CD4-positive, alpha-beta T cell treated with Interleukin-15 for 4 hours (primary cell): ENCODE measurements around the gene PSMA6.
"Not testable (repeated sequence)": the region's sequence is repeated elsewhere in the genome, so short reads cannot be mapped to it uniquely, and the experiment has no call there.

Experiments
- DNase-seq: peaks from one replicate; pipeline ENCODE4 v3.0.0-alpha.2; 2020; ENCODE audit warnings: low spot score

PSMA6 gene

GRCh38 chr14:35320472-35320871, 28.3 kb downstream of the PSMA6 start:
- DNase-seq: no peak

DNA sequence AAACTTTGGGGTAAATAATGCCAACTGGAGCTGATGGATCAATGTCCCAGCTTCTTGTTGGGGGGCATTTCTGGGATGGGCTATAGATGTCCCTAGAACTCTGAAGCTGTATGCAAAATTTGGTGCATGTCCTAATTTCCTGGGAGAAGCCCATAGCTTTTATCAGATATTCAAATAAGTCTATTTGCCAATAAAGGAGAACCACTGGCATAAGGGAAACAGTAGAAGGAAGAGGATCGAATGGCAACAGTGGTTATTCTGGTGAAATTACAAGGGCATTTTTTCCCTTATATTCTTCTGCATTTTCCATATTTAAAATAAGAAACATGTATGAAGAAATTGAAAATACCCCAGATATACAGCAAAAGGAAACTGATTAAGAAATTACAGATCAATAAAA, 34.2 kb downstream of the PSMA6 start:
- DNase-seq: no peak

GRCh38 chr14:35331605-35332516, 39.7 kb downstream of the PSMA6 start:
- DNase-seq: no peak

GRCh38 chr14:35332517-35333263, 40.5 kb downstream of the PSMA6 start:
- peak; percentile 42 for DNase-seq

GRCh38 chr14:35333264-35333730, 41.1 kb downstream of the PSMA6 start:
- DNase-seq: no peak

DNA sequence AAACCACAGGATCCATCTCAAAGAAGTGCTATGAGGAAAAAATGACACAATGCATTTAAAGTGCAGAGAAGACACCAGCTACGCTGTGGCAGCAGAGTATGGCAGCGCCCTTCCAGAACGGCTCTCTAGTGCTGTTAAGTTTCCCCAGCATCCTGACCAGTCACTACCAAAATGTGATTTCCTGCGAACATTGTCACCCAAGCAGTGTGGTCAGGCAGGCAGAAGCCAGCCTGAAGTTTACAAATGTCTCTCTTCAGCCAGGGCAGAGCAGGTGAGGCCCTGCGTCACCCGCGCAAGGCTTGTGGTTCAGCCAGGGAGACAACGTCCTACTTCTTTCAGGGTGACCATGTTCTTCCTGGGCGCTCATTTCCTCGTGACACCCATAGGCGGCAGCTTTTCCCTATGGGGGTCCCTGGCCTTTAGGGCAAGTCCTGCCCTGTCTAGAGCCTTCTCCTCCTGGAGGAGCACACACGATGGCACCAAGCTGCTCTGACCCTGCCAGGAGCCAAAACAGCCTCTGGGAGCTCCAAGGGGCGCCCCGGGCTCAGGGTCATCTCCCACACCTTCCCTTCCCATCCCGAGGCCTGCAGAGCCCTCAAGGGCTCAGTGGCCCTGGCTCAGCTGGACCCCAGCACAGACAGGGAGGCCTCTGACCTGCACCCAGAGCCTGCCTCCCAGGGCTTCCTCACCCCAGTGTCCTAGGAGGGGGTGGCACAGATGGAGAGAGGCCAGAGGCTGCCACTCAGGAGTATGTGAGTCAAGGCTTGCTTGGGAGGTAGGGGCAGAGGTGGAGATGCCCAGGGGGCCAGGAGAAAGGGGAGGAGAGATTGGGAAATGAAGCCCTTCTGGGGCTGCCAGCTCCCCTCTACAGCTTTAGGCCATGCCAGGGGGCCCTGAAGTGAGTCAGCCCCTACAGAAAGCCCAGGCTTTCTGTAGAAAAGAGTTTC, 41.9 kb downstream of the PSMA6 start:
- peak; percentile 21 for DNase-seq

GRCh38 chr14:35335388-35336092, 43.4 kb downstream of the PSMA6 start:
- DNase-seq: no peak

DNA sequence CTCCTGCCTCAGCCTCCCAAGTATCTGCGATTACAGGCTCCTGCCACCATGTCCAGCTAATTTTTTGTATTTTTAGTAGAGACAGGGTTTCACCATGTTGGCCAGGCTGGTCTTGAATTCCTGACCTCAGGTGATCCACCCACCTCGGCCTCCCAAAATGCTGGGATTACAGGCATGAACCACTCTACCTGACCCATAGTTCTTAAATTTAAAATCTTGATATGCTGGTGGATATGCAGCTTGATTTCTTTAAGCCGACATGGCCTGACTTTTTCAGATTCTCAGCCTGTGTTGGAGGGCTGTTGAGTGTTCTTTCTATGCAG, 44.0 kb downstream of the PSMA6 start:
- not testable (repeated sequence) for DNase-seq

DNA sequence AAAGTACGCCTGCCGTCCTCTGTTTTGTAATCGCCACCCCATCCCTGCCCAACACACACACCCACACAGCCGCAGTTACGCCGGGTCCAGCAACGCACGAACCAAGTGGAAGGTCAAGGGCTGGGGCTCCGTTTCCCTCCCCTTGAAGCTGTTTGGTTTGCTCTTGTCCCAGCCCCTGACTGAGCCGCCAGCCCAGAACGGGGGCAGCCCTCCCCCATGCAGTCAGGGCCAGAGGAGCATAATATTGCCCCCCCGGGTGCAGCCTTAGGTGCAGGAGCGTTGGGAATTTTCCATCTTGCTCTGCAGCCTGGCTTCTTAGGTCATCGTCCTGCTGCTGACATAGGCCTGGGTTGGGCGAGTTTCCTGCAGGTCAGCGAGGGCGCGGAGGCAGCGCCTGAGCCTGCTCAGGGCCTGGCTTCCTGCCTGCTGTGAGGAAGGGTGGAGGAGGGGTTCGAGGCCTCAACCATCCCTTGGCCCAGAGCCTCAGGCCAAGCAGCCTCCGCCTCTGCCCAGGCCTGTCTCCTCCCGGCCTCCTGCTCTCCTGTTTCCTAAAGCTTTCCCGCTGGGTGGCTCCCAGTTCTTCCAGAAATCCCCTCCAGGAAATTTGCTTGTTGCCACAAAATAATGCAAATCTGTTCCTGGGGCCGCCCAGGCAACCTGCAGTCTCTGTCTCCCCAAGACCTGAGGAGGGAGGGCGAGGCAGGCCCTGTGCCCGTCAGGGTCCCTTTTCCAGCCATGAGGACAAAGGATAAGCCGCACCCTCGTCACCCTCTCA, 44.5 kb downstream of the PSMA6 start:
- no peak for DNase-seq

GRCh38 chr14:35337269-35338255, 45.4 kb downstream of the PSMA6 start:
- DNase-seq: no peak

GRCh38 chr14:35338731-35339405, 46.7 kb downstream of the PSMA6 start:
- no peak for DNase-seq

DNA sequence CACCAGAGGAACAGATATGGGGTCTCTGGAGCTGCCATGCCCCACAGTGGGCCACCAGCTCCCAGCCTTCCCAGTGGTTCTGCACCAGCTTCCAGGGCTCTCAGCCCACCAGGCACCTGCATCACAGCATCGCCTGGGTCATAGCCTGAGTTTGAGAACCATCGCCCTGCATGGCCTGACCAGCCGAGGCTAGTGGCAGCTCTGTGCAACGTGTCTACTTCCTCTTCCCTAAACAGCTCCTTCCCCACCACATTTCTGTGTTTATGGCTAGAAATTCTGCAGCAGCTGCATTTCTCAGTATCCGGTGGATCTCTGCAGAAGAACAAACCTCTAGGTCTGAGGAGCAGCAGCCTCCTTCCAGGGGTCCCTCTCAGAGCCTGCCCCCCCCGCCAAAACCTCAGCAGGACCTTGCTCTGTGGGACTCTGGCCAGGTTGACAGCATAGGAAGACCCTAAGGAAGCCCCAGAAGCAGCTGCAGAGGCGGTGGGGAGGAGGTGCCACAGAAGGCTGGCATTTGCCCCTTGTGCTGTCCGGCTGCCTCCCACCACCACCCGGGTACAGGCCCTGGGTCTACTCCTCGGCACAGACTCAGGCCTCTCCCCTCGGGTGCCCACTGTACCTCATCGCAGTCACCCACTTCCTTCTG, 47.7 kb downstream of the PSMA6 start:
- DNase-seq: no peak

- DNase-seq: no peak
Observed at GRCh38 chr14:35340616-35341453, 48.7 kb downstream of the PSMA6 start.

DNA sequence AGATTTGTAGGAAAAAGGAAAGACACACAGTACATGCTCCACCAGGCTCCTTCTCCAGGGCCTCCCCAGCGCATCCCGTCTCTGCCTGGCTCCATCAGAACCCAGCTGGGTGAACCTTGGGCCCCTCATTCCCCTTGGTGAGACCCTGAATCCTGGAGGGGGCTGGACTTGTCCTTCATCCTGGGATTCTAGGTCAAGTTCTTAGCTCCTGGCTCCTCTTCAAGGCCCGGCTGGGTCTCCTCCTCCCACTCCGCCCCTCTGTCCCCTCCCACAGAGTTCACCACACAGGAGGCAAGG, 49.2 kb downstream of the PSMA6 start:
- no peak for DNase-seq

DNA sequence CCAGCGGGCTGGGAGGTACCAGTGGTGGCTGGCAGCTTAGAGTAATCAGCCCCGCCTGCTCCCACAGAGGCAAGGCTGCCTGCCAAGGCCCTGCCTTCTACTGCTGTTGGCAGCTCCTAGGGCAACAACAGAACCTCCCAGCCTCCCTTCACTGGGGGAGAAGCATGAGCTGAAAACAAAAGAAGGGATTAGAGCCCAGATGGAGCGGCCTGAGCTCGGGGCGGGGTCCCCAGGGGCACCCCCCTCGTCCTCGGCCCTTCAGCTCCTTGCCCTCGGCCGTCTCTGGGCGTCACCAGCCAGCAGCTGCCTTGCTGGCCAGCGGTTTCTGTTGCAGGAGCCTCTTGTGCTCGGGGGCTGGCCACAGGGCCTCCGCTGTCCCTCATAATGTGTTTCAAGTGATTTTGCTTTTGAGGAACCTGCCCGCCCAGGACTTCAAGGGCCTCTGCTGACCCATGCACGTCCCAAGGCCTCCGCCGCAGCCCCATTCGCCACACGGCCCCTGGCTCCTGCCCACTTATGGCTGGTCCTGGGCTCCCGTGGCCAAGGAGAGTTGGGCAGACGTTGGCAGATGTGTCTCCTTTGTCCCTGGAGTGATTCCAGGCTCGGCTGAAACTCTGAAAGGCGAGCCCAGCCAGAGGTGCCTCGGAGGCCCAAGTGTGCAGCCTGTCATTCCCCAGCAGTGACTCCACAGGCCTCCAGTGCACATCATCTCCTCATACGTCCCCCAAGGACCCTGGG, 49.7 kb downstream of the PSMA6 start:
- peak; percentile 19 for DNase-seq

GRCh38 chr14:35342489-35343010, 50.4 kb downstream of the PSMA6 start:
- no peak for DNase-seq

GRCh38 chr14:35343702-35344101, 51.5 kb downstream of the PSMA6 start:
- no peak for DNase-seq
